GM19023 (cell line): ENCODE data around the gene HTR6.

Experiments
- ATAC-seq: cut with Tn5 transposase; IDR thresholded peaks from one replicate; pipeline ENCODE4 v1.9.1; 2021; ENCODE audit warnings: mild to moderate bottlenecking, moderate library complexity; ENCODE audit not compliant: unreplicated experiment

The HTR6 gene

DNA sequence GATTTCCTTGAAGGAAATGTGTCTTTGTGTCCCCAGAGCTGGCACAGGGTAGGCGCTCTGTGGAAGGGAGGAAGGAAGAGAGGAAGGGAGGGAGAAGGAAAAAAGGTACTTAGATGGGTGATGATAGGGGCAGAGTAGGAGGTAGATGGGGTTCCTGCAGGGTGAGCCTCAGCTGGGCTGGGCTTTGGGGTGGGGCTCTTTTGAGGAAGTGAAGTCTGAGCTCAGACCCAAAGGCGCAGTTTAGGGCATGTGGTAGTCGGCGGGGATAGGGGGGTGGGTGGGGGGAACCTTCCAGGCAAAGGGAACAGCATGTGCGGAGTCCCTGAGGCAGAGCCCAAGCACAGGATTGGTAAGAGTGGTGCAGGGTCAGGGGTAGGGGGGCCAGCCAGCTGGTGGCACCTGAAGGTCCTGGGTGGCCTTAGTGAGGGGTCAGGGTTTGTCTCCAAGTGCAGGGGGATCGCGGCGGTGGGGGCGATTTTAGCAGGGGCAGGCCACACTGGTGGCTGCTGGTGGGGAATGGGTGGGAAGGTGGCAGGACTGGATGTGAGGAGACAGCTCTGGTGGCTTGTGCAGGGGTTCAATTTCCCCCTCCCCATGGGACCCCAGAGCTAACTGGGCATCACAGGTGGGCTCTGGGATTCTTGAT is 8.4 kb upstream of the HTR6 start:
- ATAC-seq: no peak

DNA sequence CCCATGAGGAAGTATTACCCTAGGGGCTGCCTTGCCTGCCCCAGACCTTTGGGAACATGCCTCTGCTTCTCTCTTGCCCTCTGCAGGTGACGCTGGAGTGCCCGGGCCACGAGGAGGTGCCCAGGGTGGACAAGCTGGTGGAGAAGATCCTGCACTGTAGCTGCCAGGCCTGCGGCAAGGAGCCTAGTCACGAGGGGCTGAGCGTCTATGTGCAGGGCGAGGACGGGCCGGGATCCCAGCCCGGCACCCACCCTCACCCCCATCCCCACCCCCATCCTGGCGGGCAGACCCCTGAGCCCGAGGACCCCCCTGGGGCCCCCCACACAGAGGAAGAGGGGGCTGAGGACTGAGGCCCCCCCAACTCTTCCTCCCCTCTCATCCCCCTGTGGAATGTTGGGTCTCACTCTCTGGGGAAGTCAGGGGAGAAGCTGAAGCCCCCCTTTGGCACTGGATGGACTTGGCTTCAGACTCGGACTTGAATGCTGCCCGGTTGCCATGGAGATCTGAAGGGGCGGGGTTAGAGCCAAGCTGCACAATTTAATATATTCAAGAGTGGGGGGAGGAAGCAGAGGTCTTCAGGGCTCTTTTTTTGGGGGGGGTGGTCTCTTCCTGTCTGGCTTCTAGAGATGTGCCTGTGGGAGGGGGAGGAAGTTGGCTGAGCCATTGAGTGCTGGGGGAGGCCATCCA is 7.8 kb upstream of the HTR6 start:
- no peak for ATAC-seq

DNA sequence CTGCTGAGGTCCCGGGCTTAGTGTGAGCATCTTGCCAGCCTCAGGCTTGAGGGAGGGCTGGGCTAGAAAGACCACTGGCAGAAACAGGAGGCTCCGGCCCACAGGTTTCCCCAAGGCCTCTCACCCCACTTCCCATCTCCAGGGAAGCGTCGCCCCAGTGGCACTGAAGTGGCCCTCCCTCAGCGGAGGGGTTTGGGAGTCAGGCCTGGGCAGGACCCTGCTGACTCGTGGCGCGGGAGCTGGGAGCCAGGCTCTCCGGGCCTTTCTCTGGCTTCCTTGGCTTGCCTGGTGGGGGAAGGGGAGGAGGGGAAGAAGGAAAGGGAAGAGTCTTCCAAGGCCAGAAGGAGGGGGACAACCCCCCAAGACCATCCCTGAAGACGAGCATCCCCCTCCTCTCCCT is 7.2 kb upstream of the HTR6 start:
- no peak for ATAC-seq

DNA sequence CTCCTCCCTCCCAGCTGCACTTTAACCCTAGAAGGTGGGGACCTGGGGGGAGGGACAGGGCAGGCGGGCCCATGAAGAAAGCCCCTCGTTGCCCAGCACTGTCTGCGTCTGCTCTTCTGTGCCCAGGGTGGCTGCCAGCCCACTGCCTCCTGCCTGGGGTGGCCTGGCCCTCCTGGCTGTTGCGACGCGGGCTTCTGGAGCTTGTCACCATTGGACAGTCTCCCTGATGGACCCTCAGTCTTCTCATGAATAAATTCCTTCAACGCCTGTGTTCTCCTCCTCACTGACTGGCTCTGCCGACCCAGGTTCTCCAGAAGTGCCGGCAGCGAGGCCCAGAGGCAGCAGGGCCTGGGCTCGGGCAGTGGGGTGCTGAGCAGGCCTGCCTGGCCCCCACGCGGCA is 6.5 kb upstream of the HTR6 start:
- ATAC-seq: no peak

DNA sequence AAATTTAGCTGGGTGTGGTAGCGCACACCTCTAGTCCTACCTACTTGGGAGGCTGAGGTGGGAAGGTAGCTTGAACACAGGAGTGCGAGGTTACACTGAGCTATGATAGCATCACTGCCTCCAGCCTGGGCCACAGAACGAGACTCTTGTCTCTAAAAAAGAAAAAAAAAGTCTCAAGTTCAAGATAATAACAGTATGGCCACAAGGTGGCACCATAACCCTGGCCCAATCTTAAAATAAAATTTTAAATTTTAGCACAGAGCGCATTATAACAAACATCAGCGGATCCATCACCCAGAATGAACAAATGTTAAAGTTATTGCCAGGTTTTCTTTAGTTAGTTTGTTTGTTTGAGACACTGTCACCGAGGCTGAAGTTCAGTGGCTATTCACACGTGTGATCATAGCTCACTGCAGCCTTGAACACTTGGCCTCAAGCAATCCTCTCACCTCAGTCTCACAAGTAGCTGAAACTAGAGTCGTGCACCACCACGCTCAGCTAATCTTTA is 2.9 kb upstream of the HTR6 start:
- no peak for ATAC-seq

DNA sequence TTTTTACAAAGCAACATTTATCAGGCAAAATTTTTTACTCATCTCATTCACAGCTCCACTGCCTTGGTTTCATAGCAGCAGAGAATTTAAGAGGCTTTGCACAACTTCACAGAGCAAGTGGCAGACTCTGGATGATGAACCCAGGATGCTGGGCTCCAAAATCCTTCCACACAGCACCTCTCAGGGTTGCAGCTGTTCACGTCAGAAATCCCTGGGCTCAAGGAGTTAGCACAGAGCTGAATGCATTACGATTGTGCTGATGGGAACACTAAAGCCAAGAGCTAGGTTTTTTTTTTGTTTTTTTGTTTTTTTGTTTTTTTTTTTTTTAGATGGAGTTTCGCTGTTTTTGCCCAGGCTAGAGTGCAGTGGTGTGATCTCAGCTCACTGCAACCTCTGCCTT is 2.4 kb upstream of the HTR6 start:
- no peak for ATAC-seq

DNA sequence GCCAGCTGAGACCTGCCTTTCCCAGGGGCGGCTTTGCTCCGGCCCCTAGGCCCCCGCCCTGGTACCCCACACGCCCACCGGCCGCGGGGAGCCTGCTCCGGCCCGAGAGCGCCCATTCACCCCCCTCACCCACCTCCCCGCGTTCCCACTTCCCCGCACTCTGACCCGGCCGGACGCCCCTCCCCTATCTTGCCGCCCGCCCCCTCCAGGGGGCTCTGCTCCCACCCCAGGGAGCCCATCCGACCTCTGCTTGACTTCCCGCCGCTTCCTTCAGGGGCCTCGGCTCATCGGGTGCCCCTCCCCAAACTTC is 466 bp downstream of the HTR6 start:
- ATAC-seq: no peak

DNA sequence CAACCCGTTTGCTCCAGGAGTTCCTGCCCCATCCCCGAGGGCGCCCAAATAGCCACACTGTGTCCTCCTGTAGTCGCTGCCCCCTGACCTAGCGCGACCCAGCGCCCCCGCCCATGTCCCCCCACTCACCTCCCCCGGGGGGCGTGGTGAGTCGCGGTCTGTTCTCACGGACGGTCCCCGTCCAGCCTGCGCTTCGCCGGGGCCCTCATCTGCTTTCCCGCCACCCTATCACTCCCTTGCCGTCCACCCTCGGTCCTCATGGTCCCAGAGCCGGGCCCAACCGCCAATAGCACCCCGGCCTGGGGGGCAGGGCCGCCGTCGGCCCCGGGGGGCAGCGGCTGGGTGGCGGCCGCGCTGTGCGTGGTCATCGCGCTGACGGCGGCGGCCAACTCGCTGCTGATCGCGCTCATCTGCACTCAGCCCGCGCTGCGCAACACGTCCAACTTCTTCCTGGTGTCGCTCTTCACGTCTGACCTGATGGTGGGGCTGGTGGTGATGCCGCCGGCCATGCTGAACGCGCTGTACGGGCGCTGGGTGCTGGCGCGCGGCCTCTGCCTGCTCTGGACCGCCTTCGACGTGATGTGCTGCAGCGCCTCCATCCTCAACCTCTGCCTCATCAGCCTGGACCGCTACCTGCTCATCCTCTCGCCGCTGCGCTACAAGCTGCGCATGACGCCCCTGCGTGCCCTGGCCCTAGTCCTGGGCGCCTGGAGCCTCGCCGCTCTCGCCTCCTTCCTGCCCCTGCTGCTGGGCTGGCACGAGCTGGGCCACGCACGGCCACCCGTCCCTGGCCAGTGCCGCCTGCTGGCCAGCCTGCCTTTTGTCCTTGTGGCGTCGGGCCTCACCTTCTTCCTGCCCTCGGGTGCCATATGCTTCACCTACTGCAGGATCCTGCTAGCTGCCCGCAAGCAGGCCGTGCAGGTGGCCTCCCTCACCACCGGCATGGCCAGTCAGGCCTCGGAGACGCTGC is 1.1 kb downstream of the HTR6 start:
- ATAC-seq: no peak

DNA sequence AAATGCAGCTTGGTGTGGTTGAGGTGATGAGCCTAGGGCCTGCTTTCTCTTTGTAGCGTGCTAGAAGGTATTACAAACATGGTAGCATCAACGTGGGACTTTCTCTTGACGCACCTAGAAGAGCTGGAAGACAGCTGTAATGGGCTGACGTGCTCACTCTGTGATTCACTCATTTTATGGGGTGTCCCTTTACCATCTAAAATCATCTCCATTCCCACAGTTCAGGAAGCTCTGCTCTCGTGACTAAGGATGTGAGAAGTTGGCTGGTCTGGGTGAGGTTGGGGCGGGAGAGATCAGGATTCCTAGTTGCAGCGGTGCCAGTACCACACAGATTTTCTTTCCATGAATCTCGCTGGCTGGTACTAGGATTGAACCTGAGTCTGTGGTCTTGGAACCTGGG is 4.2 kb downstream of the HTR6 start:
- no peak for ATAC-seq

DNA sequence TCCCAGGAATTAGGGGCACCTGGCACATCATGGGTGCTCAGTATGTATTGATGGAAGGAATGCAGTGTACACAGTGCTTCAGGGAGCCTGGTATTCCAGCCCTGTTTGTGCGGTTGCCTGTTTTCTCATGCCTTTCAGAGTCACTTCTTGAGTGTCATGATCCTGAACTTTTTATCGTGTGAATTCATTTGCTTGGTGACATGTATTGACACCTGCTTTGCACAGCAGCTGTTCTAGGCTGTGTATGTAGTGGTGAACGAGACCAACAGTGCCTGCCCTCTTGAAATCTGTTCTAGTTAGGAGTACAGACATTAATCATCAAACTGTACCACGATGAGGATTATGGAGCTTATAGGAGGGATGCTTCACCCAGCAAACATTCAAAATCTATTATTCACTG is 6.1 kb downstream of the HTR6 start:
- ATAC-seq: no peak

DNA sequence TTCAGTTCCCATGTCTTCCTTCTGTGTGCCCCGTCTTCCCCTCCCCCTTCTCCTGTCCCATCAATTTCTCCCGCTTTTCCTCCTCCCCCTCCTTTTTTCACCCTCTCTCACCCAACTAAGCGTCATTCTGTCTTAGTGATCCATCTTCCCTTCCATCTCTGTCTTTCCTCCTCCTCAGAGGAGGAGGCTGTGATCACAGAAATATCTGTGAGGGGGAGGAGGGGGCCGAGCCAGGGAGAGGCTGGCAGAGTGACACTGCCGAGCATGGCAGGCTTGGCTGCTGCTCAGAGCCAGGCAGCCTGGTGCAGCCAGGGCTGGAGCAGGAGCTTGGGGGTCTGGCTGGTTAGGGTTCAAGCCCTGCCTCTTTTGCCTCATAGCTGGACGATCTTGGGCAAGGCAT is 7.6 kb downstream of the HTR6 start:
- ATAC-seq: no peak

DNA sequence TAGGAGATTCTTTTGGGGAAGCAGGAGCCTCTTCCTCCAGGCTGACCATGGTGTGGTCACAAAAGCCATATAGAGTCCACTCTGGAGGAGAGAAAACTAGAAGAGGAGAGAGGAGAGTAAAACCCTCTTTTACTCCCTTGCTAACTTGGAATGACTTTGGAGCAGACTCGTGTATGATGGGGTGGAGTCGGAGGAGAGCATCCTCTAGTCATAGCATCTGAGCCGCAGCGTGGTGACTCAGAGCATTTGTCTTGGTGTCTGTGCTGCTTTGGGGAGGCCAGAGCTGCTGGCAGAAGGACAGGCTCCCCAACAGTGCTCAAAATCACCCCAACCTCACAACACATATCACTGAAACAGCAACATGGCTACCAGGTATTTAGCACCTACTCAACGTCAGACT is 11.1 kb downstream of the HTR6 start:
- ATAC-seq: no peak

DNA sequence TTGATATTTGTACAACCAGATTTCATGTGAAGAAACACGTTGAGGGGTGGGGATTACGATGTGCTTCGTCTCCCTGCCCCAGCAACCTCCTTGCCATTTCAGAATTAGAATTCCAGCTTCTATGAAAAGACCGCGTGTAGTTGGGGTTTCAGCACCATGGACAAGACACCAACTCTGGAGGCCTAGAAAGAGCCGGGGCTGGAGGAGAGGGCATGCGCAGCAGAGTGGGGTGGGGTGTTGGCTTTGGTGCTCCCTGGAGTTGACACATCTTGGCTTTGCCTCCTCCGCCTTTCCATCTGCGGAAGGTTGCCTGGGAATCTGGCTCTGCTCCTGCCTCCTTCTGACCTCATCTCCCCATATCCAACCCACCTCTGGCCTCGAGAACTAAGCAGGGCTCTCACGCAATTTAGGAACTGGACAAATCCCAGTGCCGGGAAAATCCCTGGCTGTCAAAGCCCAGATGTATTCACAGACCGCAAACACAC is 11.8 kb downstream of the HTR6 start:
- ATAC-seq: no peak

DNA sequence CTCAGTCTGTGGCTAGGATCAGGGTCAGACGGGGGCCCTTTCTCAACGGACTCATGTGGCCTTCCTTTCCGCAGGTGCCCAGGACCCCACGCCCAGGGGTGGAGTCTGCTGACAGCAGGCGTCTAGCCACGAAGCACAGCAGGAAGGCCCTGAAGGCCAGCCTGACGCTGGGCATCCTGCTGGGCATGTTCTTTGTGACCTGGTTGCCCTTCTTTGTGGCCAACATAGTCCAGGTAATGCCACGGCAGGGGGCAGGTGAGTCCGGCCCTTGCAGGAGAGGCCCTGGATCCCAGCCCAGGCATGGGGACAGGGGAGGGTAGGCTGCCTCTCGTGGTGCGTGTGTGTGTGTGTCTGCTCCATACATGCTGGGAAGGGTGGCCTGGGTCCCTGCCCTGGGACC is 13.8 kb downstream of the HTR6 start:
- ATAC-seq: no peak

DNA sequence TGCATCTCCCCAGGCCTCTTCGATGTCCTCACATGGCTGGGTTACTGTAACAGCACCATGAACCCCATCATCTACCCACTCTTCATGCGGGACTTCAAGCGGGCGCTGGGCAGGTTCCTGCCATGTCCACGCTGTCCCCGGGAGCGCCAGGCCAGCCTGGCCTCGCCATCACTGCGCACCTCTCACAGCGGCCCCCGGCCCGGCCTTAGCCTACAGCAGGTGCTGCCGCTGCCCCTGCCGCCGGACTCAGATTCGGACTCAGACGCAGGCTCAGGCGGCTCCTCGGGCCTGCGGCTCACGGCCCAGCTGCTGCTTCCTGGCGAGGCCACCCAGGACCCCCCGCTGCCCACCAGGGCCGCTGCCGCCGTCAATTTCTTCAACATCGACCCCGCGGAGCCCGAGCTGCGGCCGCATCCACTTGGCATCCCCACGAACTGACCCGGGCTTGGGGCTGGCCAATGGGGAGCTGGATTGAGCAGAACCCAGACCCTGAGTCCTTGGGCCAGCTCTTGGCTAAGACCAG is 14.3 kb downstream of the HTR6 start:
- ATAC-seq: no peak

DNA sequence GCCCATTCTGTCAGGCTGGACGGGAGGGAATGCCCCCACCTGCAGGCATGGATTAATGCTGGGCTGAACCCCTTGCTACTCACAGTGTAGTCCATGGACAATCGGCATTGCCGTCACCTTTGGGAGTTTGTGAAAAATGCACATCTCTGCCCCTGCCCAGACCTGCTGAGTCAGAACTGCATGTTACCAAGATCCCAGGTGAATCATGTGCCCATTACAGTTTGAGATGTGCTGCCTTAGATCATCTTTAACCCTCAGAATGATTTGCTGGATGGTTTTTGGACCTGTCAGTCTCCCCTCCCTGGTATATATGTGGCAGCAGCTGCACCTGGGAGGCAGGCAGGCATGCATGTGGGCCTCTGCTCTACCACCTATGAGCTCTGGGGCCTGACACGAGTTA is 15.0 kb downstream of the HTR6 start:
- ATAC-seq: no peak

DNA sequence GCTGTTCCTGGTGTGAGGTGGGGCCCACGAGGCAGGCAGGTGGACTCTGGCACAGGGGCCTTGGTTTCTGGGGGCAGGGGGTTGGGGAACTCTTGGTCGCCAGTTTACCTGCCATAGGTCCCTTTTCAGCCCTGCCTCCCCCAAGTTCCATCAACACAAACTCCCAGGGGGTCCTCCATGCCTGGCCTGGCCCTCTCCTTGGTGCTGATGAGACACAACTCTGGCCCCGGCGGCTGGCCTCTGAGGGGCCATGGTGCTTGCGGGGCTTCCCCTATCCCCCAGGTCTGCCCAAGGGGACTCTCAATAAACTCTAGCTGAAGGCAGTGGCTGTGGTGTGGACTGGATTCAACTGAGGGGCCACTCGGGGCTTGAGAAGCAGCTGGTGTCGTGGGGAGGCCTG is 16.0 kb downstream of the HTR6 start:
- ATAC-seq: no peak

DNA sequence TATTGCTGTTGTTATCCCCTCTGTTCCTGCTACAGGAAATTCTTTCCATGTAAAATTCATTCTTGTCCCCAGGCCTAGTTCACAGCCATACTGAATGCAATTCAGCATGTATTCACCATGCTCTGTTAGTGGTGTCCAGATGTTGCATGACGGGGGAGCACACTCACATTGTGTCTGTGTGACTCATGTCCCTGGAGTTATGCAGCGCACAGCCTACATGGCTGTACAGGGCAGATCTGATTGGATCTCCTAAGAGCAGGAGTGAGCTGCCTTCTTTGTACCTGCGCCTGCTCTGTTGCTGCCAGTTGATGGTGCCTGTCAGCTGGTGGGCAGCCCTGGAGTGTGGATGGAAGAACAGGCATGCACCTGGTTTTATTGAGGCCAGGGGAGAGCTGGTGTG is 17.6 kb downstream of the HTR6 start:
- ATAC-seq: no peak

DNA sequence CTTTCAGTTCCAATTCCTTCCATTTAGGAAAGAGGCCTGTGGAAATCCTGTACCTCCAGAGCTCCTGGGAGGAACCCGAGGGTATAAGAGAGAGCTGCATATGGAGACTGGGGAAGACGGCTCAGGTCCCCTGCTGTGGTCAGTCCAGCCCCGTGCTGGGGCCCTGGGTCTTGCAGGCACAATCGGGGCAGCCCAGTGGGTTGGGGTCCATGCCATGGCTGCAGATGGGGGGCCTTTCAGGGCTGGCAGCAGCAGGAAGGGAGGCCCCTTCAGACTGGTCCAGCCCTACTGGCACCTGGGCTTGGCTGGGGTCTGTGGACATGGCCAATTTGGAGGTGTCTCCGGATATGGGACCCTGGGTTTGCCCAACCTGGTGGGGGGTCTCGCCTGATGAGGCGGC is 18.2 kb downstream of the HTR6 start:
- ATAC-seq: no peak

DNA sequence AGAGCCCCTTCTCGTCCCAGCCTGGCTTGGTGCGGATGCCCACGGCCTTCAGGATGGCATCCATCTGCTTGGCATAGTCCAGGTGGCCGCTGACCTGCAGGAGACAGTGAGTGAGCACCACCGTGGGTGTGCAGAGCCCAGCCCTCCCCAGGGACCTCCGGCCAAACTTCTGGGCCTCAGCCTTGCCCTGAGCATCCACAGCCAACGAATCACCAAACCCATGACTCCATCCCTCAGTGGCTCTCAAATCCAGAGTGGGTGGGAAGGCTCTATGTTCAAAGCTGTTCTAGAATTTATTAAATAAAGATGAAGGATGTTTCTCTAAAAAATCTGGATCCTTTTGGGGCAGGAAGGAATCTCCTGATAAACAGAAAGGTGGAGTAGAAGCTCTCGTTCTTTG is 18.7 kb downstream of the HTR6 start:
- no peak for ATAC-seq

DNA sequence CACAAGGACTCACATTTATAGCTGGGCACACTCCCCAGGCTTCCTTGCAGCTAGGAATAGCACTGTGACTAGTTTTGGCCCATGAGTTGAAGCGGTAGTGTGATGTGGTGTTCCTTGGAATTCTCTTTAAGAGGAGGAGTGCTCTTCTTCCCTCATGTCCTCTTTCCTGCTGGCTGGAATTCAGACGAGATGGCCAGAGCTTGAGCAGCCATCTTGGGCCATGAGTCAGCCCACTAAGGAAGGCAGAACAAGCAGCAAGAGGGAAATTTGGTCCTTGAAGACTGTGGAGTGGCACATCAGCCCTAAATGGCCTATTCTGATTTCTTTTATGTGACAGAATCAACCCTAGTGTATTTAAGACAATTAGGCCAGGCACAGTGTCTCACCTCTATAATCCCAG is 20.0 kb downstream of the HTR6 start:
- no peak for ATAC-seq

DNA sequence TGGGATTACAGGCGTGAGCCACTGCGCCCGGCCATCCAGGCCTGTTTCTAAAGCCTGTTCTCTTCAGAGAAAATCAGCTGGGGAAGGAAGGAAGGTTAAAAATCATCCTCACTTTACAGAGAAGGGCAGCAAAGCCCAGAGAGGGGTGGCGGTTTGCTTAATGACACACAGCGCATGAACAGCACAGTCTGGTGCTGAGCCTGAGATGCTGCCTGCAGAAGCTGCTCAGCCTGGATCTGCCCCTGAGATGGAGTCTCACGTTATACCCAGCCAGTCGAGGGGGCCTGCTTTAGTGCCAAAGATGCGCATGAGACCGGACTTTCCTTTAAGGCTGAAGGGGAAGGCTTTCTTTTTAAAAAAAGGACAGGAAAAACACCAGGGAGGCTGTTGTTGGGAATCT is 21.3 kb downstream of the HTR6 start:
- no peak for ATAC-seq
